HG02571 (cell line): ENCODE data around the gene KDM4B.
"Not testable (repeated sequence)": the region's sequence is repeated elsewhere in the genome, so short reads cannot be mapped to it uniquely, and the experiment has no call there.

Source experiments
- ATAC-seq: cut with Tn5 transposase; IDR thresholded peaks from one replicate; pipeline ENCODE4 v1.9.1; 2021; ENCODE audit warnings: mild to moderate bottlenecking, moderate library complexity; ENCODE audit not compliant: unreplicated experiment

KDM4B gene

GRCh38 chr19:4967738-4968461, 1.0 kb upstream of the KDM4B start:
- no peak for ATAC-seq

GRCh38 chr19:4969292-4969771, 419 bp downstream of the KDM4B start:
- ATAC-seq, result no peak

- no peak for ATAC-seq
Observed at GRCh38 chr19:4969772-4970531, 1.0 kb downstream of the KDM4B start.

- no peak for ATAC-seq
Observed at GRCh38 chr19:4970558-4971423, 1.9 kb downstream of the KDM4B start.

- ATAC-seq, result no peak
Observed at GRCh38 chr19:4971424-4971793, 2.5 kb downstream of the KDM4B start.

- ATAC-seq, result no peak
Observed at GRCh38 chr19:4971816-4972495, 3.0 kb downstream of the KDM4B start.

- ATAC-seq, result no peak
Observed at GRCh38 chr19:4972509-4973230, 3.8 kb downstream of the KDM4B start.

- no peak for ATAC-seq
Observed at GRCh38 chr19:4974880-4975469, 6.1 kb downstream of the KDM4B start.

GRCh38 chr19:4975601-4976000, 6.7 kb downstream of the KDM4B start:
- ATAC-seq, result not testable (repeated sequence)

- ATAC-seq, result no peak
Observed at GRCh38 chr19:4976401-4977298, 7.7 kb downstream of the KDM4B start.

GRCh38 chr19:4977299-4978174, 8.6 kb downstream of the KDM4B start:
- ATAC-seq, result no peak

GRCh38 chr19:4979211-4979807, 10.4 kb downstream of the KDM4B start:
- no peak for ATAC-seq

- ATAC-seq, result no peak
Observed at GRCh38 chr19:4980067-4980466, 11.2 kb downstream of the KDM4B start.

GRCh38 chr19:4980838-4981680, 12.1 kb downstream of the KDM4B start:
- ATAC-seq, result no peak

- ATAC-seq, result no peak
Observed at GRCh38 chr19:4981681-4981958, 12.7 kb downstream of the KDM4B start.

GRCh38 chr19:4983346-4984105, 14.6 kb downstream of the KDM4B start:
- ATAC-seq, result no peak
